Fibroblast of villous mesenchyme (primary cell): ENCODE results near the gene HYDIN. TPM values are rescaled to one million over a fixed set of nuclear protein-coding genes. Genes with fewer than 3 reads are reported as not detected.

Experiments
- DNase-seq: peaks from one replicate; pipeline ENCODE4 v3.0.0-alpha.2; 2010; ENCODE audit warnings: low read depth
- H3K4me3 ChIP-seq: 2 replicates; pipeline ENCODE4 v1.5.1; 2011; ENCODE audit warnings: low read depth, mild to moderate bottlenecking, low read length
- total RNA-seq: library from RNA; depleted of rRNA; stranded (reverse); fragments of >200 nt; gene quantifications from 2 replicates; pipeline ENCODE4 v1.2.3, GENCODE V29; 2012
- TF ChIP-seq, protein P1 (sequence below): IDR thresholded peaks from 2 replicates; pipeline ENCODE4 v1.5.1; 2012; ENCODE audit warnings: low read depth, mild to moderate bottlenecking, low read length; ENCODE audit not compliant: insufficient read depth

Gene HYDIN
- total RNA-seq, 1 donor = under 0.01 TPM

DNA sequence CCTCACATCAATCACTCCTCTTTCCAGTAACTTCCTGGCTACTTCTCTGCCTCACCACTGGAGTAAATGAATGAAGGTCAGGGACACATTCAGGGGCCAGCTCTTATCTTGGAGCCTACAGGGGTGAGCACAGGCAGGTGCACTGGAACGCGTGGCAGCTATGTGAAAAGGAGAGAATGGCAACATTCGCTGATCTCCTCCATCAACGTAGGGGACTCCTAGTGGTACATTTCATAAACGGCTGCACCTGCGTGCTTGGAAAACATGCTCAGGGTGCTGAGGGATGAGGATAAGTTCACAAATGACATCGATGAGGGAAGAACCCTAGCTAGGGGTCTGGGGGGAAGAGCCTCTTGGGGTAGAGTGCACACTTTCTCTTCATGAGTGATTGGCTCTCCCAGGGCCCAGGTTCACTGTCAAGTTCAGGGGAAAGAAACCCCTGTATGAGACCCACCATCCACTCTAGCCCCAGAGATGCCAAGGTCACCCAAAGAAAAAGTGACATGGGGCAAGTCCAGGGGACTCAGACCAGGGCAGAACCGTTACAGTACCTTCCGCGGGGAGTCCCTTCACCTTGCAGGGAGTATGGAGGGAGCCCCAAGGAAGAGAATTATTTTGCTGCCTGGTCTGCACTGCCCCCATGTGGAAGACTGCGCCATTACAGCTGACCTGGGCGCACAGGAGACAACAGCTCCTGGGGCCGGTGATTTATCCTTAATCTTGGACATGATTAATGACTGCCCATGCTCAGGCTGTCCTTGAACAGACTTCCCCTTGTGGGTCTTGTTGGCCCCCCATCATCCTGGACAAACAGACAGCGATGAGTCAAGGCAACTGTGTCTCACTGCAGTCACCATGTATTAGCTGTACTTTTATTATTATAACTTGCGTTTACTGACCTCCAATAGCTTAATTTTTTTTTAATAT lies 459.6 kb downstream of the HYDIN start:
- H3K4me3 ChIP-seq = no peak overlapping the region
- DNase-seq = peak; percentile 52

DNA sequence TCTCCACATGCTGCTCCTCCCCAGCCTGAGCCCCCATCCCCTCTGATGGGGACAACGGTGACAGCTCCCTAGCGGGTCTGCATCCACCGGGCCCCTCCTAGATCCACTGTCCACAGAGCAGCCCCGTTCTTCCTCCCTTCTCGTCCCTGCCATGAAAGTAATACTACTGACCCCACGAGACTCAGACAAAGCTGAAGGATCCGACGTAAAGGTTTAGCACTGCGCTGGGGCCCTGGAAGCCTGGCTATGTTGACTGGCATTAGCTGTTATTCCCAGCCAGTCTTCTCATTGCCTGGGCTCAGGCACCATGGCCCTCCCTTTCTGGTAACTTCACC lies 460.3 kb downstream of the HYDIN start:
- TF ChIP-seq, protein P1, sequence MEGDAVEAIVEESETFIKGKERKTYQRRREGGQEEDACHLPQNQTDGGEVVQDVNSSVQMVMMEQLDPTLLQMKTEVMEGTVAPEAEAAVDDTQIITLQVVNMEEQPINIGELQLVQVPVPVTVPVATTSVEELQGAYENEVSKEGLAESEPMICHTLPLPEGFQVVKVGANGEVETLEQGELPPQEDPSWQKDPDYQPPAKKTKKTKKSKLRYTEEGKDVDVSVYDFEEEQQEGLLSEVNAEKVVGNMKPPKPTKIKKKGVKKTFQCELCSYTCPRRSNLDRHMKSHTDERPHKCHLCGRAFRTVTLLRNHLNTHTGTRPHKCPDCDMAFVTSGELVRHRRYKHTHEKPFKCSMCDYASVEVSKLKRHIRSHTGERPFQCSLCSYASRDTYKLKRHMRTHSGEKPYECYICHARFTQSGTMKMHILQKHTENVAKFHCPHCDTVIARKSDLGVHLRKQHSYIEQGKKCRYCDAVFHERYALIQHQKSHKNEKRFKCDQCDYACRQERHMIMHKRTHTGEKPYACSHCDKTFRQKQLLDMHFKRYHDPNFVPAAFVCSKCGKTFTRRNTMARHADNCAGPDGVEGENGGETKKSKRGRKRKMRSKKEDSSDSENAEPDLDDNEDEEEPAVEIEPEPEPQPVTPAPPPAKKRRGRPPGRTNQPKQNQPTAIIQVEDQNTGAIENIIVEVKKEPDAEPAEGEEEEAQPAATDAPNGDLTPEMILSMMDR = no peak
- DNase-seq = no peak
- H3K4me3 ChIP-seq = no peak overlapping the region

More for the DNA sequence above, 459.6 kb downstream of the HYDIN start:
- TF ChIP-seq, protein P1 = peak; percentile 96

DNA sequence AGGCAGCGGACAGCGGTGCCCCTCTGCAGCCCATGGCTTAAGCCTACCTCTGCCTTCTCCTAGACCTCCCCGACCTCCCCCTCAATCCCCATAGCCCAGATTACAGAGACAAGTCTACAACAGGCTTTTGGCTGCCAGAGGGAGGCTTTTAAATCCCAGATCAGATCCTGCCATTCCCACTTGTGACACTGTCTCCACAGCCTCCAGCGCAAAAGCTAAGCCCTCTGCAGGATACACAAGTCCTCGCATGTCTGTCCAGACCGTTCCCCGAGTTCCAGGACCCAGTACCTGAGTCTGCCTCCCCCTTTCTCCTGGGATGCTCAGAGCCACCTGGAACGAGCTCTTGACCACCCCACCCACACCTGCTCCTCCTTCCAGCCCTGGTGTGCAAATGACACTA lies 460.8 kb downstream of the HYDIN start:
- TF ChIP-seq, protein P1 = no peak
- no peak overlapping the region for H3K4me3 ChIP-seq
- DNase-seq = no peak

DNA sequence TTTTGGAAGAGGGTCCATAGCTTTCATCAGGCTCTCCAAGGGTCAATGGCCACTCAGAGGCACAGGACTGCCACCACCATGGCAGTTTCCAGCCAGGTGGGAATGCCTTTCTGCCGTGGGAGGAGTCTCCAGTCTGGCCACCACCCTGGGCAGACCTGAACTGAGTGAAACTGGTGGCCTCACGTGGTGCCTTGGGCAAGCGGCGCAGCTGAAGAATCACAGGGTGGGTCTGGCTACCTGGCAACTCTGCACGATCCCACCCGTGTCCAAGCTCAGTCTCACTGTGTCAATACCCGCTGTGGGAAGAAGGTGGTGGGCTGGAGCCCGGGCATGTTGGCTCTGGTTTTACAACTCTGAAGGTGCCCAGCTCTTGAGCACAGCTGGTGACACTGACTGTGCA lies 461.4 kb downstream of the HYDIN start:
- no peak overlapping the region for H3K4me3 ChIP-seq
- no peak for DNase-seq
- TF ChIP-seq, protein P1 = no peak

DNA sequence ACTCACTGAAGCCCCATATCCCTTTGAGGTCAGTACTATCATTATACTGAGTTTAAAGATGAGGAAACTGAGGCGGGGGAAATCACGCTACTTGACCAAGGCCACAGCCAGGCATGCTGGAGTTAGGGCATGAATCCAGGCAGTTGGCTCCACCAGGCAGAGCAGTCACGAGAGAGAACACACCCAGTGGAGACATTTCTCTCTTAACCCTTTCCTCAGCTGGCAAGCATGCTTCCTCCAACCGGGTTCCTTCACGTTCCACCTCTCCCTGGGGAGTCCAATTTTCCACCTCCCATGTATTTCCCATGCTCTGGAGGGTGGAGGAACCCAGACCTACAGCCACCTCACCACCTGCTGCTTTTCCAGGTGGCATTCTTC lies 462.3 kb downstream of the HYDIN start:
- H3K4me3 ChIP-seq = no peak overlapping the region
- no peak for DNase-seq
- TF ChIP-seq, protein P1 = no peak

DNA sequence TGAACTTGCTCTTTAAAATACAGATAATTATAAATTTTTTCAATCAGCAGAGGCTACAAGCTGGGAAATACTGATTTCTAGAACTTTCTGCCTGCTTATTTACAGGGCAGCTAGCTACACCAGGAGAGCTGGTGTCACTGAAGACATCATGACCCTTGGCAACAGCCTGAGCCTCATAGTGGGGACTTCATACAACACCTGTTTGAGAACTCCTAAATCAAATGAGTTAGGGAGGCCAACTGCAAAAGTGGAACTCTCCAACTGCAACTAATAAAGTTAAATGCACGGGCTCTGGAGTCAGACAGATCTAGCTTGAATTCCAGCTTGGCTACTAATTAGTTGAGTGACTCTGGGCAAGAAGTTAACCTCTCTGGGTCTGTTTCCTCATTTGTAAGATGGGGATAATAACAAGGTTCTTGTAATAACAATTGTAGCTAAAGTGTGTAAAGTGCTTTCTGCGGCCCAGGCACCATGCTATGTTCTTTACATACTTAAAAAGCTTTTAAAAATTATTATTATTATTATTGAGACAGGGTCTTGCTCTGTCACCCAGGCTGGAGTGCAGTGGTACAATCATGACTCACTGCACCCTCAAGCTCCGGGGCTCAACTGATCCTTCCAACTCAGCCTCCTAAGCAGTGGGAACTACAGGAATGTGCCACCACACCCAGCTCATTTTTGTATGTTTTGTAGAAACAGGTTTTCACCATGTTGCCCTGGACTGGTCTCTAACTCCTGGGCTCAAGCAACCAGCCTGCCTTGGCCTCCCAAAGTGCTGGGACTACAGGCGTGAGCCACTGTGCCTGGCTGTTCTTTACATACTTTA lies 462.9 kb downstream of the HYDIN start:
- peak; percentile 33 for DNase-seq
- H3K4me3 ChIP-seq = no peak overlapping the region
- TF ChIP-seq, protein P1 = no peak
